ENCODE measurements around the gene MYO5A.
"Not testable (repeated sequence)": the region's sequence is repeated elsewhere in the genome, so short reads cannot be mapped to it uniquely, and the experiment has no call there.

MYO5A gene

DNA sequence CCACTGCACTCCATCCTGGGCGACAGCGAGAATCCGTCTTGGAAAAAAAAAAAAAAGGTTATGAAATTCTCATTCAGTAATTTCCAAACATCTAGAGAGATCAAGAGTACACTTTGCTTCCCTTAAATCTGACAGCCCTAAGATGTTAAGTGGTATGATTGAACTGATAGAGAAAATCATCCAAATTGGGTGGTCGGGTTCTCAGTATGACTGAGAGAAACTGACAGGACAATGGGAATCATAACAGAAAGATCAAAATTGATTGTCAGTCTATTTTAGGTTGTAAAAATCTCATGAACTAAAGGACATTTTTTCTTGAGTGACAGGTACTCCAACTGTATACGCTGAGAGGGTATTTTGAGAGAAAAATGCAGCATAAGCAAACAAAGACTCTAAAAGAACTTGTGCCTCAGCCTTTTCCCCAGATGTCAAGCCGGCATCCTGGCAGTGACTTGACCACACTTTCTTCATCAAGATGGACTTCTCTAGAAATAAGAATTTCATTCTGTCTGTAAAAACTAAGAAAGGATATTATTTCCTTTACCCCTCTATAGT lies 65.8 kb downstream of the MYO5A start:
- no peak for DNase-seq (ENCODE audit: low read depth)

DNA sequence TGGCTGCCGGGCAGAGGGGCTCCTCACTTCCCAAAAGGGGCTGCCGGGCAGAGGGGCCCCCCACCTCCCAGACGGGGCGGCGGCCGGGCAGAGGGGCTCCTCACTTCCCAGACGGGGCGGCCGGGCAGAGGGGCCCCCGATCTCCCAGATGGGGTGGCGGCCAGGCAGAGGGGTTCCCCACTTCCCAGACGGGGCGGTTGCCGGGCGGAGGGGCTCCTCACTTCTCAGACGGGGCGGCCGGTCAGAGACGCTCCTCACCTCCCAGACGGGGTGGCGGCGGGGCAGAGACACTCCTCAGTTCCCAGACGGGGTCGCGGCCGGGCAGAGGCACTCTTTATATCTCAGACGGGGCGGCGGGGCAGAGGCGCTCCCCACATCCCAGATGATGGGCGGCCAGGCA lies 69.0 kb downstream of the MYO5A start:
- not testable (repeated sequence) for DNase-seq (ENCODE audit: low read depth)

DNA sequence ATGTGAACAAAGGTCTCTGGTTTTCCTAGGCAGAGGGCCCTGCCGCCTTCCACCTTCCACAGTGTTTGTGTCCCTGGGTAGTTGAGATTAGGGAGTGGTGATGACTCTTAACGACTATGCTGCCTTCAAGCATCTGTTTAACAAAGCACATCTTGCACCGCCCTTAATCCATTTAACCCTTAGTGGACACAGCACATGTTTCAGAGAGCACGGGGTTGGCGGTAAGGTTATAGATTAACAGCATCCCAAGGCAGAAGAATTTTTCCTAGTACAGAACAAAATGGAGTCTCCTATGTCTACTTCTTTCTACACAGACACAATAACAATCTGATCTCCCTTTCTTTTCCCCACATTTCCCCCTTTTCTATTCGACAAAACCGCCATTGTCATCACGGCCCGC lies 69.4 kb downstream of the MYO5A start:
- DNase-seq (ENCODE audit: low read depth), result not testable (repeated sequence)

DNA sequence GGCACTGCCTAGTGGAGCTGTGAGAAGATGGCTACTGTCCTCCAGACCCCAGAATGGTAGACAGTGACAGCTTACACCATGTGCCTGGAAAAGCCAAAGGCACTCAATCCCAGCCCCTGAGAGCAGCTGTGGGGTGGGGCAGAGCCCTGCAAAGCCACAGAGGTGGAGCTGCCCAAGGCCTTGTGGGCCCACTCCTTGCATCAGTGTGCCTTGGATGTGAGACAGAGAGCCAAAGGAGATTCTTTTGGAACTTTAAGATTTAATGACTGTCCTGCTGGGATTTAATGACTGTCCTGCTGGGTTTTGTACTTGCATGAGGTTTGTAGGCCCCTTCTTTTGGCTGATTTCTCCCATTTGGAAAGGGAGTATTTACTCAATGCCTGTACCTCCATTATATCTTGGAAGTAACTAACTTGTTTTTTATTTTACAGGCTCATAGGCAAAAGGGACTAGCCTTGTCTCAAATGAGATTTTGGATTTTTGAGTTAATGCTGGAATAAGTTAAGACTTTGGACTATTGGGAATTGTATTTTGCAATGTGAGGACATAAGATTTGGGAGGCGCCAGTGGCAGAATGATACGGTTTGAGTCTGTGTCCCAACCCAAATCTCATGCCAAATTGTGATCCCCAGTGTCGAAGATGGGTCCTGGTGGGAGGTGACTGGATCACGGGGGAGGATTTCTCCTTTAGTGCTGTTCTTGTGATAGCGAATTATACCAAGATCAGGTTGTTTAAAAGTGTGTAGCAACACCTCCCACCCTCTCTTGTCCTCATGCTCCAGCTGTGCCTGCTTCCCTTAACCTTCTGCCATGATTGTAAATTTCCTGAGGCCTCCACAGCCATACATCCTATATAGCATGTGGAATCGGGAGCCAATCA lies 80.4 kb downstream of the MYO5A start:
- DNase-seq (ENCODE audit: low read depth), result no peak

DNA sequence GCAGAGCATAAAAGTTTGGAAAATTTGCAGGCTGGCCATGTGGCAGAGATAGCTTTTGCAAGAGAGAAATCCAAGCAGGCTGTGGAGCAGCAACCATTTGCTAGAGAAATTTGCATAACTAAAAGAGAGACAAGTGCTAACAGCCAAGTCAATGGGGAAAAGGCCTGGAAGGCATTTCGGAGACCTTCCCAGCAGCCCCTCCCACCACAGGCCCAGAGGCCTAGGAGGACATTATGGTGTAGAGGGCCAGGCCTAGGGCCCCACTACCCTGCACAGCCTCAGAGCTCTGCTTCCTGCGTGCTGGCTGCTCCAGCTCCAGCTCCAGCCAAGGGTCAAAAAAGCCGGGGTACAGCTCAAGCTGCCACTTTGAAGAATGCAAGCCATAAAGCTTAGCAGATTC lies 82.7 kb downstream of the MYO5A start:
- no peak for DNase-seq (ENCODE audit: low read depth)

GRCh38 chr15:52445553-52445952 lies 83.1 kb downstream of the MYO5A start:
- DNase-seq (ENCODE audit: low read depth), result no peak

GRCh38 chr15:52443205-52443604 lies 85.5 kb downstream of the MYO5A start:
- not testable (repeated sequence) for DNase-seq (ENCODE audit: low read depth)

- no peak for DNase-seq (ENCODE audit: low read depth)
Observed at GRCh38 chr15:52441841-52442240, 86.8 kb downstream of the MYO5A start.

DNA sequence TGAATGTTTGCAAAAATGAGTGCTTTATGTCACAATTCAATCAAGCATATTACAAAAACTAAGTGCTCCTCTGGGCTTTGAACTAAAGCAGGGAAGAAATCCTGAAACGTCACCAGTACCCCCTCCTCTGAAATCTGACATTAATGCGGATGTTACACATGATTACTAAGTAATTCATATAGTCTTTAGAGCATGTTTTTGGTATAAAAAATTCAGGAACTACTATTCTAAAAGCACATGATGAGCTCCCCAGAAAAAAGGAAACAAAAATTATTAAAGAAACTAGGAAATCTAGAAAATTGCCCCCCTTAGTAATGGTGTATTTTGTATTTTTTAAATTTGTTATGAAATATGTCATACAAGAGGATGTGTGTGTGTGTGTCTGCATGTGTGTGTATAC lies 87.7 kb downstream of the MYO5A start:
- no peak for DNase-seq (ENCODE audit: low read depth)

GRCh38 chr15:52440414-52440813 lies 88.3 kb downstream of the MYO5A start:
- DNase-seq (ENCODE audit: low read depth), result no peak

DNA sequence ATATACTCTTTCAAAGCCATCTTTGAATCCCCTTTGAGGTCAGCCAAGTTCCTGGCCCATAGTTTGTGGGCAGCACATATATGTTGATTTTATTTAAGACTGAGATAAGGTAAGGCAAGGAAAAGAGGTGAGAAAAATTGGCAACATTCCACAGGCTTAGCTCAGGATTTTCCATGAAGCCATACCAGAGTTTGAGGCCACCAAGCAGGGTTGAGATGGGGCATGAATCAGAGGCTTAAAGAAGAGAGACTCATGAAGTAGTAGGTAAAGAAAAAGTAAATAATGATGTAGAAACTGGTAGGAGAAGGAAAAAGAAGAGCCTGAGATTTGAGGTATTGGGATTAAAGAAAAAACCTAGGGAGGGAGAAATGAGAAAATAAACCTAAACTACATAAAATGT lies 89.2 kb downstream of the MYO5A start:
- no peak for DNase-seq (ENCODE audit: low read depth)

DNA sequence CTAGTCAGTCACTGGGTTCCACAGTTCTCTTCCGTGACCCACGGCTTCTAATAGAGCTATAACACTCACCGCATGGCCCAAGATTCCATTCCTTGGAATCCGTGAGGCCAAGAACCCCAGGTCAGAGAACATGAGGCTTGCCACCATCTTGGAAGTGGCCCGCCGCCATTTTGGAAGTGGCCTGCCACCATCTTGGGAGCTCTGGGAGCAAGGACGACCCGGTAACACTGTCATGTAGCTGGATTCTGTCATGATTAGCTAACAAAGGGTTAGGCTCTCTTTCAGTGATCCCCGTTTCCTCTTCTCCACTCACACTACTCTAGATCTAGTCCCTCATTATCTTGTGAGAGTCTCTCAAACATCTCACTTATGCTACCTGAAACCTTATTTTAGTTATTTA lies 89.6 kb downstream of the MYO5A start:
- DNase-seq (ENCODE audit: low read depth), result not testable (repeated sequence)

DNA sequence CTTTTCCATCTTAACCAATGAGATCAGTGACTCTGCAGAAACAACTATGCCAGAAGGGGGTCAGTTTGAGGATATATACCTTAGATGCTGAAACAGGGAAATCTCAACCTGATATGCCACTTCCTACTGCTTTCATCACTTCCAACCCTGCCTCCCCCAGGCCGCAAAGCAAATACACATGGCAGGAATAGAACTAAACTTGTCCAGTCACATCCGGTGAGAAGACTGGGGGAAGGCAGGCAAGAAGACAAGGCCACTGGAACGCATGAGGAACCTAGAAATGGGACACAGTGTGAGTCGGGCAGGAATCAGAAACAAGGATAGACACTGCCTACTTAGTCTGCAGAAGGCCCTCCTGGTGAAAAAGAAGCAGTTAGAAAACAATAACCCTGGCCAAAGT lies 90.6 kb downstream of the MYO5A start:
- no peak for DNase-seq (ENCODE audit: low read depth)

GRCh38 chr15:52437646-52438045 lies 91.0 kb downstream of the MYO5A start:
- DNase-seq (ENCODE audit: low read depth), result no peak

DNA sequence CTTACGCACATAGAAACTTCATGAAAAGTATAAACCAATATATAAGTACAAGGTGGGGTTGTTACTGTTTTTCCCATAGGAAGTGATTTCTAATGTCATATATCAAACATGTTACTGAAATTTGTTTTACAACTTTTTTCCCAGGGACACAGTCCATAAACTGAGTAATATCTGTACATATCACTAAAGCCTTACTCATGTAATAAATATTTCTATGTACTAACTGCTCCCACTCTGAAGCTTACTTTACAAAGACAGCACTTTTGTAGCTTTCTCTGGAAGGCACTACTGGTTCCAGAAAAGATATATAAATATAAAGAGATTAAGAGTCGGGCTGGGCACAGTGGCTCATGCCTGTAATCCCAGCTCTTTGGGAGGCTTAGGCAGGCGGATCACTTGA lies 91.7 kb downstream of the MYO5A start:
- no peak for DNase-seq (ENCODE audit: low read depth)

- DNase-seq (ENCODE audit: low read depth), result no peak
Observed at GRCh38 chr15:52434885-52435284, 93.8 kb downstream of the MYO5A start.

DNA sequence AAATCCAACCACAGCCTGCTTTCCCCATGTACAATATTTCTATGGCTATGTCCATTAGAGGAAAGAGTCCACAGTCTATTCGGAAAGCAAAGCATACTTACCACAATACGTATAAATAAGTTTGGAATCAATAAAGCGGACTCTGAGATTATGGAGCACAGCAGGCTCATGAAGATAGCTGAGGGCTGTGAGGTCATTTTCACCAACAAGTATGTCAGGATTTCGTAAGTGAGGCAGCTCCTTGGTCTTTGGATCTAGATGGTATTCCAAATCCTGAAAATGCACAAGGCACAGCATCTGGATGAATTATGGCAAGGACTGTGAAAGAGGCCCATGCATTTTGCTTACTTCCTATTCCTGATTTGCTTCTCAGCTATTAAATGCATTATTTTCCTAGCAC lies 100.4 kb downstream of the MYO5A start:
- no peak for DNase-seq (ENCODE audit: low read depth)

GRCh38 chr15:52427804-52428203 lies 100.9 kb downstream of the MYO5A start:
- DNase-seq (ENCODE audit: low read depth), result peak; percentile 48

- no peak for DNase-seq (ENCODE audit: low read depth)
Observed at GRCh38 chr15:52424856-52425431, 103.7 kb downstream of the MYO5A start.

GRCh38 chr15:52423852-52424251 lies 104.8 kb downstream of the MYO5A start:
- DNase-seq (ENCODE audit: low read depth), result no peak

GRCh38 chr15:52422001-52422400 lies 106.7 kb downstream of the MYO5A start:
- DNase-seq (ENCODE audit: low read depth), result no peak

DNA sequence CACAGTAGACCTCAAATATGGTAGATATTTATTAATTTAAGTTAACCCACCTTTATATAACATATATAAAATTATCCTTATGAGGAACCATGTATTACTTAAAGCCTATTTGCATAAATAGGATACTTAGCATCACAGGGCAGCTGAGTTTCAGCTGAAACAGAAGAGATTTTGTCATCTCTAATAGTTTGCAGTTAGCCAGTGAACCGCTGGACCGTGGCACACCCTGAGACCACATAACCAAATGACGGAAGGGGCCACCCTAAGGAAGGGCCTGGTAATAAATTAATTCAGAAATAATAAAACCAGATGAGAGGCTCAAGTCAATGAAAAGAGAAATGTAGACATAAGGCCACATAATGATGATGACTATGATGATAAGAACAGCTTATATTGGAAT lies 107.7 kb downstream of the MYO5A start:
- DNase-seq (ENCODE audit: low read depth), result no peak

DNA sequence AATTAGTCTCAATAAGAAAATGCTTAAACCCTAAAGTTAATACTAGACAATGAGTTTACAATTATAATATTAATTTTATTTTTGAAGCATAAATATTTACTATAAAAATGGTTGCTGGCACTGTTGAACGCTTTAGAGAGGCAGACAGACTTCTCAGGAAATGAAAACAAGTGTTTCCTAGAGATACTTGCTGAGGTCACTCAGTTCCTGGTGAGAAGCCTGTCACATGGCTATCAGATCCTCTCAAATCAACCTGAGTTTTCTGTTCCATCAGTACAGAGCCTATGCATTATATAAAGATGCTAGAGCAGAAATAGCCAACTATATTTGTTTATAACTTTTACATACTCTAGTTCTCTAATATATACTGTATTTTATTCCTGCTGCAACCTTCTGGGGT lies 109.2 kb downstream of the MYO5A start:
- no peak for DNase-seq (ENCODE audit: low read depth)
